SU-DHL-6 (cell line): ENCODE data around the gene CACNA2D1.

Experiments
- H2AFZ ChIP-seq: fragments of 200-600 bp; sonication (generic); 2 replicates; pipeline ENCODE4 v1.6.1; 2014; ENCODE audit warnings: low read depth, mild to moderate bottlenecking, moderate library complexity, mixed read lengths, antibody characterized with exemption, low read length; ENCODE audit not compliant: severe bottlenecking
- H3F3A ChIP-seq: fragments of 200-600 bp; shearing (Covaris generic); 2 replicates; pipeline ENCODE4 v1.6.0; 2016; ENCODE audit warnings: antibody characterized with exemption, mild to moderate bottlenecking; ENCODE audit not compliant: insufficient read depth
- H3K27ac ChIP-seq: fragments of 200-600 bp; sonication (generic); 2 replicates; pipeline ENCODE4 v1.5.1; 2016; ENCODE audit warnings: low read depth, mild to moderate bottlenecking, low read length, moderate library complexity, mixed read lengths
- H3K27me3 ChIP-seq: fragments of 200-600 bp; sonication (generic), shearing (Covaris generic); 2 replicates; pipeline ENCODE4 v1.6.0; 2014; ENCODE audit warnings: mild to moderate bottlenecking, low read length
- H3K36me3 ChIP-seq: fragments of 200-600 bp; sonication (generic); 2 replicates; pipeline ENCODE4 v1.6.1; 2014; ENCODE audit warnings: mild to moderate bottlenecking, low read length, mixed read lengths
- H3K4me2 ChIP-seq: fragments of 300-600, 200-600 bp; shearing (Covaris generic), sonication (generic); 2 replicates; pipeline ENCODE4 v1.6.0; 2014; ENCODE audit warnings: low read length, low read depth, mild to moderate bottlenecking; ENCODE audit not compliant: poor library complexity, severe bottlenecking
- H3K4me3 ChIP-seq: fragments of 200-600 bp; sonication (generic); 2 replicates; pipeline ENCODE4 v1.5.1; 2014; ENCODE audit warnings: antibody characterized with exemption, low read length, mild to moderate bottlenecking, mixed read lengths; ENCODE audit not compliant: insufficient read depth, poor library complexity, severe bottlenecking
- H3K79me2 ChIP-seq: fragments of 200-600 bp; sonication (generic); 2 replicates; pipeline ENCODE4 v1.6.1; 2014; ENCODE audit warnings: mild to moderate bottlenecking, low read length, moderate library complexity; ENCODE audit not compliant: insufficient read depth
- H3K9ac ChIP-seq: fragments of 200-600 bp; sonication (generic); 2 replicates; pipeline ENCODE4 v1.7.0; 2014; ENCODE audit warnings: mild to moderate bottlenecking, low read length
- H3K9me2 ChIP-seq: fragments of 200-600 bp; sonication (generic); replicated peaks from 2 replicates; pipeline ENCODE4 v1.6.1; 2014; ENCODE audit warnings: low read length; ENCODE audit not compliant: insufficient read depth
- H3K9me3 ChIP-seq: fragments of 200-600 bp; sonication (generic); 2 replicates; pipeline ENCODE4 v1.6.1; 2014; ENCODE audit warnings: low read length, mixed read lengths; ENCODE audit not compliant: insufficient read depth
- H4K20me1 ChIP-seq: fragments of 200-600 bp; sonication (generic); 2 replicates; pipeline ENCODE4 v1.6.1; 2014; ENCODE audit warnings: low read depth, mild to moderate bottlenecking, antibody characterized with exemption, low read length, moderate library complexity, mixed read lengths
- EZH2phosphoT487 ChIP-seq: fragments of 200-600 bp; sonication (generic), shearing (Covaris generic); conservative IDR thresholded peaks from 2 replicates; pipeline ENCODE4 v1.6.1; 2018; ENCODE audit warnings: mild to moderate bottlenecking, antibody characterized with exemption, low read length, moderate library complexity, mixed read lengths
- TF ChIP-seq, protein P1 (sequence below): fragments of 200-600 bp; sonication (generic); IDR thresholded peaks from one replicate; pipeline ENCODE4 v1.5.1; 2017; ENCODE audit warnings: antibody characterized with exemption, mild to moderate bottlenecking, low read length, moderate library complexity; ENCODE audit not compliant: insufficient read depth, poor library complexity, severe bottlenecking

Gene CACNA2D1

DNA sequence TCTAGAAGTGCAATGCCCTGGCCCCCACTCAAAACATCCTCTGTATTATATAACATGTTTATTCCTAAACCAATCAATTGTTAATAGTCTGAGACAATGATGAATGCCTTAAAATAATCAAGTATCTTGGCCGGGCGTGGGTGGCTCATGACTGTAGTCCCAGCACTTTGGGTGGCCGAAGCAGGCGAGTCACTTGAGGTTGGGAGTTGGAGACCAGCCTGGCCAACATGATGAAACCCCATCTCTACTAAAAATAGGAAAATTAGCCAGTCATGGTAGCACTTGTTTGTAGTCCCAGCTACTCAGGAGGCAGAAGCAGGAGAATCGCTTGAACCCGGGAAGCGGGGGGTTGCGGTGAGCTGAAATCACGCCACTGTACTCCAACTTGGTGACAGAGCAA is 29.4 kb upstream of the CACNA2D1 start:
- Histone ChIP-seq H3F3A (no peaks in the 10 kb centered on the region), H3K79me2 (no peaks in the 10 kb centered on the region), H3K4me2 (no peak overlapping the region), H3K27ac (no peak overlapping the region), H2AFZ (no peak overlapping the region), H3K9ac (no peak overlapping the region), H3K36me3 (no peaks in the 10 kb centered on the region; the same call in 1 of the 2 replicates), H4K20me1 (no peaks in the 10 kb centered on the region), H3K9me2 (no peaks in the 10 kb centered on the region), H3K27me3 (peaks cover 1% of the 10 kb centered on the region; the same call in 1 of the 2 replicates), H3K4me3 (no peak overlapping the region), H3K9me3 (no peaks in the 10 kb centered on the region)
- TF ChIP-seq EZH2phosphoT487, result no peak
- TF ChIP-seq, protein P1, sequence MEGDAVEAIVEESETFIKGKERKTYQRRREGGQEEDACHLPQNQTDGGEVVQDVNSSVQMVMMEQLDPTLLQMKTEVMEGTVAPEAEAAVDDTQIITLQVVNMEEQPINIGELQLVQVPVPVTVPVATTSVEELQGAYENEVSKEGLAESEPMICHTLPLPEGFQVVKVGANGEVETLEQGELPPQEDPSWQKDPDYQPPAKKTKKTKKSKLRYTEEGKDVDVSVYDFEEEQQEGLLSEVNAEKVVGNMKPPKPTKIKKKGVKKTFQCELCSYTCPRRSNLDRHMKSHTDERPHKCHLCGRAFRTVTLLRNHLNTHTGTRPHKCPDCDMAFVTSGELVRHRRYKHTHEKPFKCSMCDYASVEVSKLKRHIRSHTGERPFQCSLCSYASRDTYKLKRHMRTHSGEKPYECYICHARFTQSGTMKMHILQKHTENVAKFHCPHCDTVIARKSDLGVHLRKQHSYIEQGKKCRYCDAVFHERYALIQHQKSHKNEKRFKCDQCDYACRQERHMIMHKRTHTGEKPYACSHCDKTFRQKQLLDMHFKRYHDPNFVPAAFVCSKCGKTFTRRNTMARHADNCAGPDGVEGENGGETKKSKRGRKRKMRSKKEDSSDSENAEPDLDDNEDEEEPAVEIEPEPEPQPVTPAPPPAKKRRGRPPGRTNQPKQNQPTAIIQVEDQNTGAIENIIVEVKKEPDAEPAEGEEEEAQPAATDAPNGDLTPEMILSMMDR, result no peak

DNA sequence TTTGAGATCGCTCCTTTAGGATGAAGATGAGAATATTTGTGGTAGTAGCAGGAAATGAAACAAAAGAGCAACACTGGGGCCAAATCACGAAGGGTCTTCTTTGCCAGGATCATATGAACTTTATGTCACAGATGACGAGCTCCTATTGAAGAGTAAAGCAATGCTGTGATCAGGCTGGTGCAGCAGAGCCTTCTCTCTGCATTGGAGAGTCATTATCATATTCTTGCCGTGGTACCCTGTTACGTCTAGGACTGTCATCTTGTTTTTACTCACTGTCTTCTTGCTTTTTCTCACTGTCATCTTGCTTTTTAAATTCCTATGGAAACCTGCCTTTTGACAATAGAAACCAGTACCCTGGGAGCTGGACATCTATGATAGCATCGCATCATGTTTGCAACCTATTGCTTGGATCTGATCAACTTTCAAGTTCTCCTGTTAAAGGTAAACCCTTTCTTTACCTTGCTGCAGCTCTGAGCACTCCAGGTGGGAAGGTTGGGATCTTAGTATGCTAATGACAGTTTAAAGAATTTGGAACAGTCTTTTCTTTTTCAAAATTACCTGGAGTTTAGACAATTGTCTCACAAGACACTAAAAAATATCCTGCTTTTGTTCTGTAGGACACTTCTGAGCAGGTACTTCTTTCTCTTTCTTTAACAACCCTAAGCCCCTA is 27.9 kb upstream of the CACNA2D1 start:
- TF ChIP-seq, protein P1, result no peak
- TF ChIP-seq EZH2phosphoT487, result no peak
- Histone ChIP-seq H3K9ac (no peak overlapping the region), H2AFZ (no peak overlapping the region), H3K9me3 (no peaks in the 10 kb centered on the region), H3K36me3 (no peaks in the 10 kb centered on the region; the same call in 1 of the 2 replicates), H3K27me3 (no peaks in the 10 kb centered on the region; the same call in 1 of the 2 replicates), H3K79me2 (no peaks in the 10 kb centered on the region), H3K27ac (no peak overlapping the region), H3K9me2 (no peaks in the 10 kb centered on the region), H3K4me2 (no peak overlapping the region), H3K4me3 (no peak overlapping the region), H4K20me1 (no peaks in the 10 kb centered on the region), H3F3A (no peaks in the 10 kb centered on the region)

DNA sequence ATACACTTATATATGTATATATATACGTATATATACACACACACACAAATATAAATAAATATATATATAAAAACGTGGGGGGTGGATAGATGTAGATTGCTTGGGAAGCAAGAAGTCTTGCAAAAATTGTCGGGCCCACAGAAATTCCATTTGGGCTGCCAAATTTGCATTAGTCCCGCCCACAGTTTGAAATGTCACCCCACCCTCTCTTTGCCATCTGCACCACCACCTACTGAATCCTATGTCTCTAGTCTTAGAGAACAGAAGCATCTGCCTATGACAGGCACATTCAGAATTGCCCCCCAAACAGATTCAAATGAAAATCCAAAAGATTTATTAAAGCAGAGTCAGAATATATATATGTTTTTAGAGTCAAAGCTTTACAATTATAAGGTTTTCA is 25.6 kb upstream of the CACNA2D1 start:
- Histone ChIP-seq H3K36me3 (no peaks in the 10 kb centered on the region), H3K4me2 (no peak overlapping the region), H3K4me3 (no peak overlapping the region), H3K9me2 (no peaks in the 10 kb centered on the region), H3K9me3 (no peaks in the 10 kb centered on the region), H3K79me2 (no peaks in the 10 kb centered on the region), H3F3A (no peaks in the 10 kb centered on the region), H3K27me3 (no peaks in the 10 kb centered on the region; the same call in 1 of the 2 replicates), H4K20me1 (no peaks in the 10 kb centered on the region), H3K27ac (no peak overlapping the region), H3K9ac (no peak overlapping the region), H2AFZ (no peak overlapping the region)
- TF ChIP-seq EZH2phosphoT487, result no peak
- TF ChIP-seq, protein P1, result no peak
